ENCODE results near the gene SNX6.
"Not testable (repeated sequence)": the region's sequence is repeated elsewhere in the genome, so short reads cannot be mapped to it uniquely, and the experiment has no call there.

SNX6 gene

DNA sequence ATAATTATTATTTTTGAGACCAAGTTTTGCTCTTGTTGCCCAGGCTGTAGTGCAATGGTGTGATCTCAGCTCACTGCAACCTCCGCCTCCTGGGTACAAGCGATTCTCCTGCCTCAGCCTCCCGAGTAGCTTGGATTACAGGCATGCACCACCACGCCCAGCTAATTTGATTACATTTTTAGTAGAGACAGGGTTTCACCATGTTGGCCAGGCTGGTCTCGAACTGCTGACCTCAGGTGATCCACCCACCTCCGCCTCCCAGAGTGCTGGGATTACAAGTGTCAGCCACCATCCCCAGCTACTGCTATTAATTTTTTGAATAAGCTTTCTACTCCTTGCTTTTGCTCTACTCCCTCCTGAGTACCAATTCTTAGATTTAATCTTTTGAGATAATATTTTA lies 108.9 kb downstream of the SNX6 start:
- DNase-seq (ENCODE audit: low read depth) = not testable (repeated sequence)

GRCh38 chr14:34520304-34520970 lies 109.5 kb downstream of the SNX6 start:
- not testable (repeated sequence) for DNase-seq (ENCODE audit: low read depth)
